HG03520 (cell line): Measurements from ENCODE around the gene PBLD.
A peak's percentile ranks its signal among the peaks of the same experiment; 100 is the strongest.

Experiments used
- ATAC-seq: cut with Tn5 transposase; IDR thresholded peaks from one replicate; pipeline ENCODE4 v1.9.1; 2021; ENCODE audit warnings: mild to moderate bottlenecking, moderate library complexity; ENCODE audit not compliant: unreplicated experiment

PBLD gene

DNA sequence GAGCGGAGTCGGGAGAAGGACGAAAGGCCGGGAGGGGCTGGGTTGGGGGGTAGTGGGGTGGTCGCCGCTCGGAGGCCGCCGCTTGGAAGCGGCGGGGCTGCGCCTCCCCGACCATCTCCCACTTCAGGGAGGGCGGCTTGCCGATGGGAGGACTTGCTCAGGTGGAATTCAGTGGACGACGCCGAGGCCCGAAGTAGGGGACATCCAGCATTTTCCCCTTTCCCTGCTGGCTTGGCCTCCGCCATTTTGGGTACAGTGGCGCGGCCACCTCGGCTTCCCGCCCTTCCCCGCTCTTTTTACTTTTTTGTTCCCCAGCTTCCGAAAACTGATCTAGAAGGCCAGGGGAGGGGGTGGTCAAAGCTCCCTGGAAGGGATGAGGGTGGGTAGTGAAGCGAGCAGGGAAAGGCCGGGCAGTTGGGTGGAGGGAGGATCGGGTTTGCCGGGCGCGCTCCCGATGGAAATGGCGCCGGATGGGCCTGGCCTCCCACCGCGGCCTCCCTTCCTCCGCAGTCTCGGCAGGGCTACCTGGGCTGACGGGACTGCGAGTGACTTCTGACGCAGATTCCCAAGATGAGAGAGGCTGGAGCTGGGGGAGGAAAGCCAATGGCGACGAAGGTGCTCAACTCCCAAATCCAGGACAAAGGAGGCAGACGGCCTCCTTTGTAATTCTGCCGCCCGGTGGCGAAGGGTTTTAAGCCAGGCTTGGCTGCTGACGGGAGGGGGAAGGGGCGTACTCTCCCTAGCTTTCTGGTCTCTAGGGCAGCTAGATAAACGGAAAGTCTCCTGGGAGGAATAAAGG lies at the start of gene PBLD:
Gene PBLD (minus strand): TSS at position 670 of the 799 bp plus-strand sequence. CDS start 26,084 bp downstream, outside the sequence.
- peak; percentile 7 for ATAC-seq

DNA sequence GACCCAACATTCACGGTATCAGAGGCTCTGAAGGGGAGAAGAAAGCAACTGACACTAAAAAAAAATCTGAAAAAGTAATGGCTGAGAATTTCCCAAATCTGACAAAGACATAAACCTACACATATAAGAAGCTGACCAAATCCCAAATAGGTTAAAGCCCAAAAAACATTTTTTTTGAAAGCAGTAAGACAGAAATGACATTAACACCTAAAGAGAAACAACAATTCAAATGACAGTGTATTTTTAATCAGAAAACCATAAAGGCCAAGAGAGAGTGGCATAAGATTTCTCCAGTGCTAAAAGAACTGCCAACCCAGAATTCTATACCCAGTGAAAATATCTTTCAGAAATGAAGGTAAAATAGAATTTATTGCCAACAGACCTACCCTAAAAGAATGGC lies 38.9 kb upstream of the PBLD start:
- ATAC-seq = no peak

DNA sequence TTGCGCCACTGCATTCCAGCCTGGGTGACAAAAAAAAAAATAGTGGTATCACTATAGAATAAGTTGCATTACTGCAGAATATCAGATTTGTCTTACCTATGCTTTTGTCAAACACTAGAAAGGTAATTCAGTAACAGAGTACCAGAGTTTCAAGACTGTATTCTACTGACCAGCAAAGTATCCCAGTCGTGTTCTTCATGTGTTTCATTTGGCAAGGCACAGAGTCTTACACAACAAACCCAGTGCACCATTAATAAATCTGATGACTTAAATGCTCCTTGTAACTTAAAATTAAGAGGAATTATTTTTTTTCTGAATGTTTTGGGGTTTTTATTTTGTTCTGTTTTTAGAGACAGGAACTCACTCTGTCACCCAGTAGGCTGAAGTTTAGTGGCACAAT lies 34.4 kb upstream of the PBLD start:
- no peak for ATAC-seq

DNA sequence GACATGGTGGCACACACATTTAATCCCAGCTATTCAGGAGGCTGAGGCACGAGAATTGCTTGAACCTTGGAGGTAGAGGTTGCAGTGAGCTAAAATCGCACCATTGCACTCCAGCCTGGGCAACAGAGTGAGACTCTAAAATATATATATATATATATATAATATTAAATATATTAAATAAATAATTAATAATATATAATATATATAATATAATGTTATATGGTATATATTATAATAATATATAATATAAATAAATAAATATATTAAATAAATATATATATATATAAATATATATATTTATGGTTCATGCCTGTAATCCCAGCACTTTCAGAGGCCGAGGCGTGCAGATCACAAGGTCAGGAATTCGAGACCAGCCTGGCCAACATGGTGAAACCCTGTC lies 33.9 kb upstream of the PBLD start:
- ATAC-seq = no peak

DNA sequence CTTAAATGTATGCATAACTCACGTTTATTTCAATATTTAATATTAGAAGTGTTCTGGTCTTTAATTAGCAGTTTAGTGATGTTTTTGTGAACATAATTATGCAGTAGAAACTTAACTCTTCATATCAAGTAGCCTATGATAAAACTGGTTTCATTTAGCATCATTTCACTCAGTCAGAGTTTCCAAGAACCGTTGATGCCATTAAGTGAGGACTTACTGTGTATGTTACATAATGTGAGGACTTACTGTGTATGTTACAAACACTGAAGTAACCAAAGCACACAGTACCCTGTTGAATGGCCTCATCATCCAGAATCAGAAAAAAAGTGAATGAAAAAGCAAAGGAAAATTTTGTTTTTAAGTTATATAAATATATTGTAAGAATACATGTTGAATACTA lies 32.9 kb upstream of the PBLD start:
- no peak for ATAC-seq

DNA sequence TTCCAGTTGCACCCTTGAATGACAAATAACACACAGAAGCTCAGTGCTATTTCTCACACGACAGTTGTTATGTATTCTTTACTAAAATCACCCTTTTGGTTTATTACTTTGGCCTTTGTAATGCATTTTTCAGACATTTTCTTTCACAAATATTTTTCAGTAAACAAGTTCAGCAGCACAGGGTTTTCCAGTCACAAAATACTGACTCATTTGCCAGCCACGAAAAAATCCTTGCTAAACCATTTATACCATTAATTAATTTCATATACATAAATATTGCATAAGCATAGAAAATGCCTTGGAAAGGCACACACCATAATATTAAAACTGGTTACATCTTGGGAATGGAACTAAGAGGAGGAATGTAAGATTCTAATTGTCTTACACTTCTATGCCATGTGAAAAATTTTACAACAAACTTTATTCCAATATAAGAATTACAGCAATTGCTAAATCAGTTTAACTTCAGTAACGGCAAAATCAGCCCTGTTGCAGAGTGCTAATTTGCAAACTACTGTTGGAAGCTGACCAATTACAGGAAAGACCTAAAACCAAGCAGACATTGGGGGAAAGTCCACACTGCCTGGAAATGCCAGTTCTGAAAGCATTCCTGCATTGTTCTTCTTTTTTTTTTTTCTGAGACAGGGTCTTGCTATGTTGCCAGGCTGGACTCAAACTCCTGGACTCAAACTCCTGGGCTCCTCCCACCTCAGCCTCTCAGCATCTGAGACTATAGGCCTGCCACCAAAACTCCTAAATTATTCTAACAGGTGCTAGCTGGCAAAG lies 31.6 kb upstream of the PBLD start:
- ATAC-seq = no peak

DNA sequence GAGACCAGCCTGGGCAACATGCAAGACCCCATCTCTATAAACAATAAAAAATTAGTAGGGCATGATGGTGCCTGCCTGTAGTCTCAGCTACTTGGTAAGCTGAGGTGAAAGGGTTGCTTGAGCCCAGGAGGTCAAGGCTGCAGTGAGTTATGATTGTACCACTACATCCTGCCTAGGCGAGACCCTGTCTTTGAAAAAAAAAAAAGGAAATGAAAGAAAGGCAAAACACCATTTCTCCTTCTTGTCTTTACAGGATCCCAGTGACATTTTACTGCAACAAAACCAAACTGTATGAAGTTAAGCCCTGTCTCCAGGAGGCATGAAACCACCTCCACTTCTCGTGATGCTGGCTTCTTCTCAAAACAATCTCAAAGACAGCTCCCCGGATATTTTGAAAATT lies 29.9 kb upstream of the PBLD start:
- no peak for ATAC-seq

DNA sequence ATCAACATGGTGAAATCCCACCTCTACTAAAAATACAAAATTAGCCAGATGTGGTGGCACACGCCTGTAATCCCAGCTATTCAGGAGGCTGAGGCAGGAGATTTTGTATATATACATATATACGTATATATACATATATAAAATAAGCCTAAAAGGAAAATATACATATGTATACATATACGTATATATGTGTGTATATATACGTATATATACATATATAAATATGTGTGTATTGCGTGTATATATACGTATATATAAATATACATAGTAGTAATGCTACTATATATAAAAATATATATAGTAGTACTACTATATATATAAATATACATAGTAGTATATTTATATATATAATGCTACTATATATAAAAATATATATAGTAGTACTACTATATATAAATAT lies 26.5 kb upstream of the PBLD start:
- ATAC-seq = no peak

DNA sequence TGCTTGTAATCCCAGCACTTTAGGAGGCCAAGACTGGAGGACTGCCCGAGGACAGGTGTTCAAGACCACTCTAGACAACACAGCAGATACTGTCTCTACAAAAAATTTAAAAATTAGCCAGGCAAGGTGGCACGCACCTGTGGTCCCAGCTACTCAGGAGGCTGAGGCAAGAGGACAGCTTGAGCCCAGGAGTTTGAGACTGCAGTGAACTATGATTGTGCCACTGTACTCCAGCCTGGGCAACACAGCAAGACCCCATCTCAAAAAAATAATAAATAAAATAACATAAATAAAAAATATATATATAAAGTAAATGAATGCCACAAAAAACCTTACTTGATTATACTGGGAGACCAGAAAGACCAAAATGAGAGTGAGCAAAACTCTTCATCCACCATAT lies 20.8 kb upstream of the PBLD start:
- no peak for ATAC-seq

DNA sequence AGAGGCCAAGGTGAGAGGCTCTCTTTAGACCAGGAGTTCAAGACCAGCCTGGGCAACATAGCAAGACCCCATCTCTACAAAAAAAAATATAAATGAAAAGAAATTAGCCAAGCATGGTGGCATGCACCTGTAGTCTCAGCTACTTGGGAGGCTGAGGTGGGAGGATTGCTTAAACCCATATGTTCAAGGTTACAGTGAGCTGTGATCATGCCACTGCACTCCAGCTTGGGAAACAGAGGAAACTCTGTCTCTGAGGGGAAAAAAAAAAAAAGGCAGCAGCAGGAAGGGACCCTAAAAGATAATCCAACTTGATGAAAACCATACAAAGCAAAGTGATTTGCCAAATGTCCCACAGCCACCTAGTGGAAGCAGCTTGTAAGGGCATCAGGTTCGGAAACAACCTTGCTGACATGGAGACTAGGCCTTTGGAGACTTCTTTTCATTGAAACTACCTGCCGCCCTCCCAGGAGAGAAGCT lies 15.6 kb upstream of the PBLD start:
- ATAC-seq = no peak

DNA sequence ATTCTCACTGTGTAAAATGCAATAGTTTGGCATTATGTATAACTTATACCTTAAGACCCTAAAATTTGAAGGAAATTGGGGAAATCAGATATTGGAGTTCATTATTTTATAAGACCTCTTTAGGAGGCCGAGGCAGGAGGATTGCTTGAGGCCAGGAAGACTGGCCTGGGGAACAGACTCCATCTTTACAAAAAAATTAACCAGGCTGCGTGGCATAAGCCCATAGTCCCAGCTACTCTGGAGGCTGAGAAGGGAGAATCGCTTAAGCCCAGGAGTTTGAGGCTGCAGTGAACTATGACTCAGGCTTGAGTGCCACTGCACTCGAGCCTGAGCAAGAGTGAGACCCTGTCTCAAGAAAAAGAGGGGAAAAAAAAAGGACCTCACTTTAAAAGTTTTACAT lies 14.0 kb upstream of the PBLD start:
- no peak for ATAC-seq

DNA sequence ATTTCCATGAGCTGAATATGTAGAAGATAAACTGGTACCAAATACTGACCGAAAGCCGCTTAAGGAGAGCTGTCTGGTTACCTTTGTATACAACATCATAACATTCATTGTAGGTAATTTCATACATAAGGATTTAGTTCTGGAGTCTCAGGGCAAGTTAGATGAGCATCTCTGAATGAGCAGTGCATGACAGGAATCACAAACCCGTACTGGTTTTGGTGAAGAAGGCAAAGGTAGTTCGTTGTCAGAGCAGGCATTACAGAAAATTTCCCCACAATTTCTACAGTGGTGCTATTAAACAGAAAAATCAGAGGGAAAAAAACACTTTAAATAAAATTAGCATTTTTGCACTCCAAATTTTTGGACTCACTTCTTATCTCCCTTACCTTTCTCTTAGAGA lies 12.9 kb upstream of the PBLD start:
- ATAC-seq = no peak

DNA sequence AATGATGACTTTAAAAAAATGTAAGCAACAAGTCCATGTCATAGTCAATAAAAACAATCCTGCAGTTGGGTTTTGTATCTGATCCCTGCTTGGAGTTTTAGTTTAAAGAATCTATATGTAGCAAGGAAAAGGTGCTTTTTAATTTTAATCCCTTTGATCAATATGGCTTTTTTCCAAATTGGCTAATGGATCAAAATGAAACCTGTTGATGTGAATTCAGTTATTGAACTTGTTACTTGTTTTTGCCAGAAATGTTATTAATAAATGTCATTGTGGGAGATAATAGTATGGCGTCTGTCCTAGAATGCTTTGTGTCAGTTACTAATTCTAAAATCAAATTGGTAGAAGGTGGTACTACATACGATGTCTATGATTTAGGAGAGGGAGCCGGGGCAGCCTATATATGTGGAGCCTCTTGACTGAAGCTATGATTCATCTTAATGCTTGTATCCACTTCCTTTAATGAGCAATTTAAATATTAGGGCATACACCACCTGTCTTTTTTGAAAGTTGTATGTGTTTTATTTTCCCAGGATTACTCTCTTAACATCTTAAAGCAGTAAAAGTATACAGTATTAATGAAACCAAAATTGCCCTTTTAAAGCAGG lies 10.3 kb upstream of the PBLD start:
- no peak for ATAC-seq

DNA sequence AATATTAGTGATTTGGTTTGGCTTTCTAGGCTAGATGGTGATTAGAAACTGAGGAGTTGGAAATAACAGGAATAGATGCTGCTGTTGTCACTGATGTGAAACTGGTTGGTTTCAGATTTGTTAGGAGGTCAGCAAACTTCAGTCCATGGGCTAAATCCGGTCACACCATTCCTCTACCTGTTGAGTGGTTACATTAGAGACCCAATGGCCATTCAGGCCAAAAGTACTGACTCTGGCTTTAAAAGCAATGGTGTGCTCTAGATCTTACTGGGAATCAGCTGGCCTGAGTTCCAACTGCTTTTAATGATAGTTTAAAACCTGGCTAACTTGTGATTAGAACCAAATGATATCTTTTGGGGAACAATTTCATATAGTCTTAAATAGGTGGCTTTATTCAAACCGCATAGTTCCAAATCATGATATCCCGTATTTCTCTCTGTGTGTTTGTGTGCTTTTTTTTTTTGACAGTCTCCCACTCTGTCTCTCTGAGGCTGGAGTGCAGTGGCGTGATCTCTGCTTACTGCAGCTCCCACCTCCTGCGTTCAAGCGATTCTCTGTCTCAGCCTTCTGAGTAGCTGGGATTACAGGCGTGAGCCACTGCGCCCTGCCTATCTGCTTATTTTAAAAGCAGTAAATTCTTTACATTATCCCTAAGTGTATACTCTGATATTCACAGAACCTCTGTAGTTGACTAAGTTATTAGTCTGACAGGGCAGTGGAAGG lies 7.8 kb upstream of the PBLD start:
- no peak for ATAC-seq

DNA sequence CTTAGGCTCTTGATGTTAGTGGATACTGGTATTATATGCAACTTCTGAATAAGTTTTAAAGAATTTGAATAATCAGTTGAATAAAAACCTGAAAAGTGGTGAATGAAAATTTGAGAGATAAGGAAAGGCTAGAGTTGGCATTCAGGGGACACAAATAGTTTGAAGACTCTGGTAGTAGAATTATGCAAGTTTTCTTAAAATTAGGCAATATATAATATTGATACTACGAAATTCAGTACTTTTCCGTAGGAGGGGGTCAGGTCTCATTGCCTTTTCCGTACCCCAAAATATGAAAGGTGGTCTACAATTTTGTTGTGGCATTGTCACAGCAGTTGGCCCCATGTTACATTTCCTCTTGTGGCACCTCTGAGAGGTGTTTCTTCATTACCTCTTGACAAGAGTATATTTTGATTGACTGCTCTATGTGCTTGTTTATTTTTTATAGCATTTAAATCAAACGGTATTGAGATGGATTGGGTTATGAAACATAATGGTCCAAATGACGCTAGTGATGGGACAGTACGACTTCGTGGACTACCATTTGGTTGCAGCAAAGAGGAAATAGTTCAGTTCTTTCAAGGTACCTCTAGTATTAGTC lies 4.1 kb upstream of the PBLD start:
- no peak for ATAC-seq

DNA sequence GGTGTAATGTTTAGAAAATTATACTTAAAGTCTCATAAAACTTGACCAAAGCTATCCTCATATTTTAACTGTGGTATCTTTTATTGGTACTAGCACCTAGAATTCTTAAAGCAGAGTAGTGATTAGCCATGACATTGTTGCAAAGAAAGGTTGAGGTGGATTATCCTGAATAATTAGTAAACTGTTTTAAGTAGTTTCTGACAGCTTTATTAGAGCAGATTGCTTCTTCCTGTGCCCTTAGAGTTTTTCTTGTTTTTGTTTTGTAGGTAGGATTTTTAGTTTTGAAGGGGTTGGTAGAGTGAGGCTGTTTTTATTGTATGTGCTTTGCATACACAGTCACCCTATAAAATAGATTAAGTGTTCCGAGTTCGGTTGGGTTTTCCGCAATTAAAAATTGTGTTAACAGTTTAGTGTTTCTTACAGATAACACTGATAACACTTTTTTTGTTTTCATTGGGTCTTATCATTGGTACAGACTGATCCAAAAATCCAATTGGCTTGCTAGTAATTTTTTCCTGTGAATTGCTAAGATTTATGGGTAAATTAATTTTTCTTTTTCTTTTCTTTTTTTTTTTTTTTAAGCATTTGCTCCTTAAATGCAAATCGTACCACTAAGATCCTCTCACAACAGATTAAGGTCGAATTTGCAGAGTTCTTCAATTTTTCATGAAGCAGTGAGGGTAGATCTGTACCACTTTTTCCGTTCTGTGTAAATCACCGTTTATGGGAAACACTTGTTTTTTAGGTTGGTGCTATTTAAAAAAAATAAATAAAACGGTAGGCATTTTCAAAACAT lies 2.1 kb upstream of the PBLD start:
- ATAC-seq = no peak

DNA sequence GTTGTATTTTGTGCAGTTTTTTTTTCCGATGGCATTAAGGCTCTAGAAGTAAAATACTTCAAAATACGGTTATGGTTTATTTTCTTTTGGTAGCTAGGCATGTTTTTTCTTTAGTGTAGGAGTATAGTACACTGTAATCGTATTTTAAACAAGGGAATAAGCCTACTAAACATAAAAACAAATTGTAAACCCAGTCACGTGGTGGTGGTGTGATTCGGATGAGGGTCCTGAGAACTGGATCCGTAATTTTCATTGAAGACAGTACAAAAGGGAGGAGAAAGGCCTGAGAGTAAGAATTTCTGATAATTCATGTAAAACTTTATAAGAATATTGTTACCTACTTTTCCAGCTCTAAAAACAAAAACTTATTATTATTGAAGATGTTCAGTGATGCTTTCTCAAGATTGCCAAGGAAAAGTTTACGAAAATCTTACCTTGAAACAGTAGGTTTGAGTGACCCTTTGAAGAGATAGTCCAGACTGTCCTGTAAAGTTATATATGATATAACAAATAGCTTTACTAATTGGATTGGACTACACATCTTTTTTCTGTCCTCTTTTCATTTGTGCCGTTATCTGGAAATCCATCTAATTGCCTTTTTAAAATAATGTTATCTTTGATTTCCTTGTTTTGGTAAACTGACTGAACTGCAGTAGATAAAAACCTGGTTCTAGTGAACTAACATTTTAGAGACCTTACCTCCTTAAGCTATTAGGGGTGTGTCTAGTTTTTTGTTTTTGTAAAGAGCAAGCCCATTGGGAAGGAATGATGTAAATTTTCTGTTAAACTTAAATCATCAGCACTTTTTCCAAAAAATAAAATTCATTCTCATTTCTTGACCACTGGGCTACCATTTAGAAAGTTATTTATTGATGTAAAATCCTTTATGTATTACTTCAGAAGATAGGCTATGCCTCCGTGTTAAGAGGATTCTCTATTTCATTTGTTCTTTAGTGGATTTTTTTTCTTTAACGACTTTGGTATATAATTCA lies 1.0 kb upstream of the PBLD start:
- no peak for ATAC-seq

DNA sequence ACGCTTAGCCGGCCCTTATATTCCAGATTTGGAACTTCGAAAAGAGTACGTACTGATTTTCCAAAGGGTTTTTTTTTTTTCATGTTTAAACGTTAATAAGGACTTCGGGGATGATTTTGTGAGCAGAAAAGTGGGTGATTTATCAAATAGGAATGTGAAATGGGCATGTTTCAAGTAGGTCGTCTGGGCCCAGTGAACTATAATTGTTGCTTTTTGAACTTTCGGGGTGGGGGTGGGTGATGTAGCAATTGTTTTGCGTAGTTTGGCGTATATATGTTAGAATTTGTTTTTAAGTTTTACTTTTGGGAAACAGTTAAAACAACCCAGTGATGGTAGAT lies 299 bp upstream of the PBLD start:
- no peak for ATAC-seq
